ENCODE results near the gene RNGTT.
"Not testable (repeated sequence)": the region's sequence is repeated elsewhere in the genome, so short reads cannot be mapped to it uniquely, and the experiment has no call there.

Gene RNGTT

DNA sequence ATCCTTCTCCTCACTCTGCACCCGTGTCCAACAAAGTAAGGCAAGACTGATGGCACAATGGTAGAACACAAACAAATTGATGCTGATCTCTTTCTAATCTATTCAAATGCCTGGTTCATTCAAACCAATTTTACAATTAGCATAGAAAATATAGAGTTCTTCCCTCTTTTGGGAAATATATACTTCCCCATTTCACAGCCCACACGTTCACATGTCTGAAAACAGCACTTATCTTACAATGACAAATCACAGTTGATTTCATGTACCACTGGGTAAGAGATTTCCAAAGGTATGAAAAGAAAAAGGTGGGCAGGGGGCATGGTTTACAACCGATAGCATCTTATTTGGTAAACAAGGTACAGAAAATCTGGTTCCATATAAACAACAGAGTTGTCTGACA lies 137.6 kb downstream of the RNGTT start:
- FAIRE-seq (no peak), DNase-seq (ENCODE audit: insufficient read length, low spot score) (no peak)

DNA sequence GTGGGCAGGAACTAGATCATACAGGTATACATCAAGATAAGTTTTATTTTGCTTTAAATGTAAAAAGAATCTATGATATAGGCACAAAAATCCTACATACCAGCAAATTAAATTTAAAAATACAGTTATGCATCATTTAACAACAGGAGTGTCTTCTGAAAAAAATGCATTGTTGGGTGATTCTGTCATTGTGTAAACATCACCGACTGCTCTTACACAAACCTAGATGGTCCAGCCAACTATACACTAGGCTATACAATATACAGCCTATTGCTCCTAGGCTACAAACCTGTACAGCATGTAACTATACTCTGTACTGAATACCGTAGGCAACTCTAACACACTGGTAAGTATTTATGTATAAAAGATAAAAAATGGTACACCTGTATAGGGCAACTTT lies 139.4 kb downstream of the RNGTT start:
- DNase-seq (ENCODE audit: insufficient read length, low spot score) (peak; percentile 3), FAIRE-seq (no peak)

DNA sequence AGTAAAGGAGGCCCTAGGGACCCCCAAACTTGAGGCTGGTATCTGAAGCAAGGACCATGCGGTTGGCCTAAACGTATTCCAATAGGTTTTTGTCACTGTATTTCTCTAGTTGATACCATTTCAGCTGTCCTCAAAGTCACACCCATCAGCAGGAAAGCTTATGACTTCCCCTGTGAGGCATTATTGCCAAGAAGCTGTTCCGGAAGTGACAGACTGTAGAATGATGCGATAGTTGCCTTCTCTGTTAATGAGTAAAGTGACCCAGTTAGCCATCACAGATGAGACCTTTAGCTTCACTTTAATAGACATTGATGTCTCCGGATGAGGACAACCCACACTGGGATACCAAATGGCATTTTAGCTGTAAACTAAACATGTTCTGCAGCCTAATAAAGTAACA lies 147.9 kb downstream of the RNGTT start:
- DNase-seq (ENCODE audit: insufficient read length, low spot score) = no peak
- no peak for FAIRE-seq

DNA sequence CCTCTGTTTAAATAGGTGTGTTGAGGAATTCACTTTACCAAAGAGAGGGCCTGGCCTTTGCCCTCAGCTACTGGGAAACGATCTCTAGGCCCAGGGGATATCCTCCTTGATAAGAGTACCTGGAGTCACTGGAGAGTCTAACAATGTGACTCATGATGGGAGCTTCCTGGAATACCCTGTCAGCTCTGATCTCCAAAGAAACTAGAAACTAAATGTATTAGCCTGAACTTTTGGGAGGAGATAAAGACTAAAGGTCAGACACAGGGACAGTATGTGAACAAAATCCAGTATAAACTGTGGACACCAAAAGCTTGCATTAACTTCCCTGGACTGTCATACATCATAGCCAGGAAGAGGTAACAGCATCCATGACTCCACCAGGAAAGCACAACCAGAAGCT lies 148.5 kb downstream of the RNGTT start:
- FAIRE-seq = no peak
- no peak for DNase-seq (ENCODE audit: insufficient read length, low spot score)

DNA sequence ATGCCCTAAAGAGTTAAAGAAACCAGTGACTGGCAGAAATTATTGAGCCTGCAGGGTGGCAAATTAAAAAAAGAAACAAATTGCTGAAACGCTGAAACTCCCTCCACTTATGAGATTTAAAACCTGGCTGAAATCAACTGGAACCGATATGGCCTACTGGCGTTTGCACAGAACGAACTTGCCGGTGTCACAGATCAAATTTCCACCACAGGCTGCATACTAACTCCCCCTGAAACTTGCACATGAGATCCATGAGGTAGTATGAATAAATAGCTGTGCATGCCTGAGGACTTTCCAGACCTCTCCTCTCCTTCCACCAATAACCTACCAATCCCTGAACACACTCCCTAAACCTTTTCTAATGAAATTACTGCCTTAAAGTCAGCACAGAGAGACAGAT lies 150.4 kb downstream of the RNGTT start:
- FAIRE-seq = no peak
- no peak for DNase-seq (ENCODE audit: insufficient read length, low spot score)

DNA sequence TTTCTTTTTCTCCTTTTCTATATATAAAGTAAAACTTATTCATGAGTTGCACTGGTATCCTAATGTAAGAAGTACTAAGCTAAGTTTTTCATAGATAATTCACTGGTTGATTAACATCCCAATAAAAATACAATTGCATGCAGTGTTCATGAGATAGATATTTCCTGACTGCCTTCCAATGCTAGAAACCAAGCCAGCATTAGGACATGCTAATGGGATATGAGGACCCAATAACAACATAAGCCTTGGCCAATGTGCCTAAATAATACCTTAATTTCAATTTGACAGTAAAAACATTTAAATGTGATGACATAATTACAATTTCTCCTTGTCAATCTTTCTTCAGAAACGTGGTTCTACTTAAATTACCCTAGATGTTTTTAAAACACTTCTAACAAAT lies 152.7 kb downstream of the RNGTT start:
- no peak for DNase-seq (ENCODE audit: insufficient read length, low spot score)
- FAIRE-seq = no peak

DNA sequence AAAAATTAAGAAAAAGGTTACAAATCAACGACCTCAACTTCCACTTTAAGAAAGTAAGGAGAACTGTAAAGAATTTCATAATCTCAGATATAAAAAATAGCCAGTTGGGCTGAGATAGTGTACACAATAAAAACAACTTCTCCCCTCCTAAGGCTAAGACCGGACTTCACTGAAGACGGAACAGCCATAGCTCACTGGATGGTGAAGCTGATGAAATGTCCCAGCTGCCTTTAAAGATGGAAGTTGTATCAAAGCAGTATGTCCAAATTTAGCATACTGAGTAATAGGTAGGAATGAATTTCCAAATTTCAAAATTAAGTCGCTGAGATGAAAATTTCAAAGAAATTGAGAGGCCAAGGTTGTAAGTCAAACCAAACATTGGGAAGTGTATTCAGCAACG lies 153.3 kb downstream of the RNGTT start:
- no peak for DNase-seq (ENCODE audit: insufficient read length, low spot score)
- no peak for FAIRE-seq

DNA sequence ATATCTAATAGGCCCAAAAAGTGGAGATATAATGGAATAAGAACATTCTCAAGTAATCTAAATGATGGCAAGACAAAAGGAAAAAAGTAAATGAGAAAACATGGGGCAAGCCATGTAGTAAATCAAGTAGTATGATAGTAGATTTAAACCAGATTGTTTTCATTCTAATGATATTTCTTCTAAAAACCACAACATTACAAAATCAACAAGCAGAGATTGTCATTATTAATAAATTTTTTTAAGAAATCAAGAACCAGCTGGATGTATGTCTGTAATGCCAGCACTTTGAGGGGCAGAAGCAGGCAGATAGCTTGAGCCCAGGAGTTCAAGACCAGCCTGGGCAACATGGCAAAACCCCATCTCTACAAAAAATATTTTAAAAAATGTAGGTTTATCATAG lies 155.0 kb downstream of the RNGTT start:
- FAIRE-seq = no peak
- no peak for DNase-seq (ENCODE audit: insufficient read length, low spot score)

DNA sequence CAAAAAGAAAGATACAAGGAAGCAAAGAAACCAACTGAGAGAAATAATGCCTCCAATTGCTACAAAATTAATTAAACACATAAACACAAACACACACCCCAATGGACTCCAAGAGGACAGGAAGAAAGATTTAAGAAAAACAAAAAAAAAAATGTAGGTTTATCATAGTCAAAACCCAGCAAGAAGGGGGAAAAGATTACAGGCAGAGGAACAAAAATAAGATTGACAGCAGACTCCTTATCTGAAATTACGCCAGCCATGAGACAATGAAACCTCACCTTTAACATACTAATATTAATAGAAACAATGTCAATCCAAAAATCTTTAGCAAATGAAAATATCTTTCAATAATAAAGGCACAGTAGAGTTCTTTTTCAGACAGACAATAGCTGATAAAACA lies 155.8 kb downstream of the RNGTT start:
- no peak for FAIRE-seq
- no peak for DNase-seq (ENCODE audit: insufficient read length, low spot score)

DNA sequence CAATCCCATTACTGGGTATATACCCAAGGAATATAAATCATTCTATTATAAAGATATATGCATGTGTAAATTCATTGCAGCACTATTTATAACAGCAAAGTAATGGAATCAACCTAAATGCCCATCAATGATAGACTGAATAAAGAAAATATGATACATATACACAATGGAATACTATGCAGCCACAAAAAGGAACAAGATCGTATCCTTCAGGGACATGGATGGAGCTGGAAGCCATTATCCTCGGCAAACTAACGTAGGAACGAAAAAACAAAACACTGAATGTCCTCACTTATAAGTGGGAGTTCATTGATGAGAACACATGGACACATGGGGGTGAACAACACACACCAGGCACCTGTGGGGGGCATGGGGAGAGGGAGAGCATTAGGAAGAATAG lies 156.7 kb downstream of the RNGTT start:
- FAIRE-seq (no peak), DNase-seq (ENCODE audit: insufficient read length, low spot score) (no peak)

DNA sequence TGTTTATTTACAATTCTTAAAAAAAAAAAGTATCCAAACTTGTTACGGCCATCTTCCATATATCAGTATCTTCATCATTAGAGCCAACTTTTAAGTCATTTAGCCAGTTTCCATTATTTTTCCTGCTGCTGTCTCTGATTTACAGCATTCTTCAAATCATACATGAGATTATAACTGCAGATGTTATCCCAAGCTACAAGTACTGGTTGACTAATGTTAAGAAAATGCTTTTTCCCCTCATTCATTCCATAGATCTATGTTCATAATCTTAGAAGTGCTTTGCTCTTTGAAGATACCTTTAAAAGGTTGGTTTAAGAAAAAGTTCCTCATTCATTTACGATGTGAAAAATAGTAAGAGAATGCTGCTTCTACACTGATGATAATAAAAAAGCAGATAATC lies 158.7 kb downstream of the RNGTT start:
- FAIRE-seq (no peak), DNase-seq (ENCODE audit: insufficient read length, low spot score) (no peak)

DNA sequence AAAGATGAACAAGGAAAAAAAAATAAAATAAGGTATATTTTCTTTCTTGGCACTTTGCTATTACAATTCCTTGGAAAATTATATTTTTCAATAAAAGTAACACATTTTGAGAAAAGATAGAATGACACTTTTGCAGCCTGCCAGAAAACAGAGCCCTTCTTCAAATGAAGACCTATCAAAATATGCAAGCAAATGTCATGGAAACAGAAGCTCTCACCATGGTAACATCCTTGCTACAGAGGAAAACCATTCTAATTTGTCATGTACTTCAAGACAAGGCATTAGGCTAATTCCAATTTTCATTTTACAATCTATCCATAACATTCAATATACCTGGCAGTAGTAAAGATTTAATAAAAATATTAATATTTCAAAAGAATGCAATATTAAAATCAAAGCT lies 177.9 kb downstream of the RNGTT start:
- DNase-seq (ENCODE audit: insufficient read length, low spot score) = no peak
- FAIRE-seq = no peak

DNA sequence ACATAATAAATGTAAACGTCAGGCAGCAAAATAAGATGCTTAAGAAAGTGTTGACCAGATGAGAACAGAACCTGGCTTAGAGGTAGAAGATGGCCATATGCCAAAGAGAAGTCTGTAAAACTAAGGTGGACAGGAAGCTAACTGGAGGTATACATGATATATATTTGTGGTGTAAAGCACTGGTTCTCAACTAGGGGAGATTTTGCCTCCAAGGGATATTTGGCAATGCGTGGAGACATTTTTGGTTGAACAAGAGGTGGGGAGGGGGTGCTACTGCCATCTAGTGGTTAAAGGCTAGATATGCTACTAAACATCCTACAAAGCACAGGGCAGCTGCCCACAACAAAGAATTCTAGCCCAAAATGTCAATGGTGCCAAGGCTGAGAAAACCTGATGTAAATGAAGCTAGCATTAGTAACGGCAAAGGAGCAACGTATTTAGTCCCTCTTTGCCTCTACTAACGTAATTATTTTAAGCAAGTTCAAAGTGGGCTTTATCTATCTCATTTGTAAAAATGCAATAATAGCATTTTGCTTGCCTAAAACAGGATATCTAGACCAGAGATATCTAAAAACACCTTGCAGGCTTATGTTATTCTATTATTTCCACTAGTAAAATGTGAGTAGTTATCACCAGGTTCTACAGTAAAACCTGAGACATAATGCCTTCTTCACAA lies 182.6 kb downstream of the RNGTT start:
- DNase-seq (ENCODE audit: insufficient read length, low spot score) (peak; percentile 22), FAIRE-seq (no peak)

DNA sequence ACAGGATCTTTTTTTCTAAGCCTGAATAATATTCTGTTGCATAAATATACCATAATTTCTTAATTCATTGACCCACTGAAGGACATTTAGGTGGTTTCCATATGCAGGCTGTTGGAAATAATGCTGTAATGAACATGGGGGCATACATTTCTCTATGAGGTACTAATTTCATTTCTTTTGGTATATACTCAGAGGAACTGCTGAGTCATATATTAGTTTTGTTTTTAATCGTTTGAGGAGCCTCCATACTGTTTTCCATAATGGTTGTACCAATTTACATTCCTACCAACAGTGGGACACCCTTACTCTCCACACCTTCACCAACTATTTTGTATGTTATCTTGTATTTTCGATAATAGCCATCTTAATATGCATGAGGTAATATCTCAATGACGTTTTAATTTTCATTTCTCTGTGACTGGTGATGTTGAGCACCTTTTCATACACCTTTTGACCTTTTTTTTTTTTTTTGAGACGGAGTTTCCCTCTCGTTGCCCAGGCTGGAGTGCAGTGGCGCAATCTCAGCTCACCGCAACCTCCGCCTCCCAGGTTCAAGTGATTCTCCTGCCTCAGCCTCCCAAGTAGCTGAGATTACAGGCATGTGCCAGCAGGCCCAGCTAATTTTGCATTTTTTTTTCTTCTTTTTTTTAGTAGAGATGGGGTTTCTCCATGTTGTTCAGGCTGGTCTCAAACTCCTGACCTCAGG lies 187.4 kb downstream of the RNGTT start:
- DNase-seq (ENCODE audit: insufficient read length, low spot score) = no peak
- no peak for FAIRE-seq

DNA sequence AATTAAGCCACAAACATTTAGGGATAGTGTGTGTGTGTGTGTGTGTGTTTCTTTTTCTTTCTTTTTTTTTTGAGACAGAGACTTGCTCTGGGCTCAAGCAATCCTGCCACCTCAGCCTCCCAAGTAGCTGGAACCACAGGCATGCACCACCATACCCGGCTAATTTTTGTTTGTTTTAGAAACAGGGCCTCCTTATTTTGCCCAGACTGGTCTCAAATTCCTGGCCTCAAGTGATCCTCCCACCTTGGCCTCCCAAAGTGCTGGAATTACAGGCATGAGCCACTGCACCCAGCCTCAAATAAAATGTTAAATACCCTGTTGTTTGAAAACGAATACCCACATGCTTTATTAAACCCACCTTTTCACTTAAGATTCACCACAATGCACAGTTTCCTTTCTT lies 195.3 kb downstream of the RNGTT start:
- FAIRE-seq; DNase-seq (ENCODE audit: insufficient read length, low spot score): not testable (repeated sequence)

DNA sequence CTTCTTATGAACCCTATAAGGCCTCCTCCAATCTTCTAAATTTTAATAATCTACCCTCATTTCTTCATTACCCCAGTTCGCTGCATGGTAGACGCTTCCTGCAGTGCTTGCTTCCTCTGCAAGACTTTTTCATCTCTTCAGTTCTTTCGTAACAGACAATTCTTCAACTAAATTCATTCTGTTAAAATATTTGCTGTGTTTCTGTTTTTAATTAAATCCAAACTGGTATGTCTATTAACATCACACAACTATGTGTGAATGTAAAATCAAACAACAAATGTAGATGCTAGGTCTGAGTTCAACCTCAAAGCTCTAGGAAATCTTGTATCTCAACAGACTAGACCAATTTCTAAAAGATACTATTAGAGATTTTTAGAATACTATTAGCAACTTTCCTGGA lies 199.3 kb downstream of the RNGTT start:
- DNase-seq (ENCODE audit: insufficient read length, low spot score) (no peak), FAIRE-seq (no peak)

DNA sequence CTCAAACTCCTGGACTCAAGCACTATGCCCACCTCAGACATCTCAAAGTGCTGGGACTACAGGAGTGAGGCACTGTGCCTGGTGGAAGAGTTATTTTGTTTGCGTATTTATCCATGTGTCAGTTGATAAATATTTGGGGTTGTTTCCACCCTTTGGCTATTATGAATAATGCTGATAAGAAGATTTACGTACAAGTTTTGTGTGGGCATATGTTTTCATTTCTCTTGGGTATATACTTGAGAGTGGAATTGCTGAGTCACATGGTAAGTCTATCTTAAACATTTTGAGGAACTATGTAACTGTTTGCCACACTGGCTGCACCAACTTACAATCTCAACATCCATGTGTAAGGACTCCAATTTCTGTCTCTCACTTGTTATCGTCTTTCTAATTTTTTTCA lies 200.3 kb downstream of the RNGTT start:
- no peak for DNase-seq (ENCODE audit: insufficient read length, low spot score)
- no peak for FAIRE-seq

DNA sequence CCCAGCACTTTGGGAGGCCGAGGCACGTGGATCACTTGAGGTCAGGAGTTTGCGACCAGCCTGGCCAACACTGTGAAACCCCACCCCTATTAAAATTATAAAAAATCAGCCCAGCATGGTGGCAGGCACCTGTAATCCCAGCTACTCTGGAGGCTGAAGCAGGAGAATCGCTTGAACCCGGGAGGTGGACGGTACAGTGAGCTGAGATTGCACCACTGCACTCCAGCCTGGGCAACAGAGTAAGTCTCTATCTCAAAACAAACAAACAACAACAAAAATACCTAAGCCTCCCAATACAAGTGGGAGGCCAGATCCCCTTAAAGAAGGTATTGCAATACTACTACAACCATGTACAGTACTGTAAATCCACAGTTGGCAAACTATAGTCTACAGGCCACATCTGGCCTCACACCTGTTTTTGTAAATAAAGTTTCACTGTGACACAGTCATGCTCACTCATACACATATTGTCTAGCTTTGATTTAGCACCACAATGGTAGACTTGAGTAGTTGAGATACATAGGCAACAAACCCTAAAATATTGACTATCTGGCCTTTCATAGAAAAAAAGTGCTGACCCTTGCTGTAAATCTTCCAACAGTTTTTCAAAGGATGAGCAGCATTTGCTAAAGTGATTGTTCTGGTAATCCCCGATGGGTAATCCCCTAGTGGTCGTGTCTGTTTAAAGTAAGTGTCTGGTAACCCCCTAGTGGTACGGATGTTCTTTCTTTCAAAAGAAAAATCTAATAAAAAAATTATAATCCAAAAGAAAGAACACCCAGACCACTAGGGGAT lies 202.0 kb downstream of the RNGTT start:
- DNase-seq (ENCODE audit: insufficient read length, low spot score) (no peak), FAIRE-seq (peak; percentile 74)

DNA sequence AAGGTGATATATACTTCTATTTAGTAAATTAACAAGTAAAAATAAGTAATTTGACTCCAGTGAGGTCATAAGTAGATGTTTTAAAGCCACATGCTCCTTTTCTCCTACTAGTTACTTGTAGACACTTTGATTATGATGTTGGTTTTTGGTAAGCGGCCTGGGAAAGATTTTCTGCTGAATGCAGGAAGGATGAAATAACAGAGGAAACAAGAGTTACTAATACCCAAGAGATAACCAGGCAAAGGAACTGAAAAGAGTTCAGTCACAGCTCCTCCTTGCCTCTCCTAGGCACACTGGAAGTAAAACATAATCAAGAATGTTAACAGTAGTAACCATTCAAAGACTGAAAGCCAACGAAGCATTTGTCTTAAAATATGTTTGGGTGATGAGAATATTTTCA lies 203.3 kb downstream of the RNGTT start:
- DNase-seq (ENCODE audit: insufficient read length, low spot score) (no peak), FAIRE-seq (no peak)

DNA sequence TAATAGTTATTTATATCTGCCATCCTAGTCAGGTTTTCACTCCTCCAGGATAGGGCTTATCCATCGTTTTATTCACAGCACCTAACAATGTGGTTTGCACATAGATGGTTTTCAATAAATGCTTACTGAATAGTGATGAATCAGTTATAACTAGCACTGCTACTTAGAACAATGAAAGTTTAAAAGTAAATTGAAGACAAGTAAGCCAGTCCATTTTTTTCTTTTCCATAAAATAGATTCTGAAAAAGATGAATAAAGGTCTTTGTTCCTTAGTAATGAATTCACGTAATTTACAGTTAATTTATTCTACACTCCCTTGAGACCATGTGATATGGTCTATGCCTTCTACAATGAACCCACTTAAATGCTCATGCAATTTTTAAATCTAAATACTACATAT lies 212.5 kb downstream of the RNGTT start:
- DNase-seq (ENCODE audit: insufficient read length, low spot score) = no peak
- FAIRE-seq = no peak

DNA sequence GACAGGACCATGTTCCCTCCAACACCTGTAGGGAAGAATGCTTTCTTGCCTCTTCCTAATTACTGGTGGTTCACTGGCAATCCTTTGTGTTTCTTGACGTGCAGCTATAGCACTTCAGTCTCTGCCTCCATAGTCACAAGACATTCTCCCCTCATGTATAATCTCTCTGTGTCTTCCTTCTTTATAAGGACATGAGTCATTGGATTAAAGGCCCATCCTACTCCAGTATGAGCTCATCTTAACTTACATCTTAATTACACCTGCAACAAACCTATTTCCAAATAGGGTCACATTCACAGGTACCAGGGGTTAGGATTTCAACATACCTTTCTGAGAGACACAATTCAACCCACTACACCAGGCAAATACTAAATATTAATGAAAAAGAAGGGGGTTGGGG lies 213.6 kb downstream of the RNGTT start:
- FAIRE-seq (no peak), DNase-seq (ENCODE audit: insufficient read length, low spot score) (no peak)

DNA sequence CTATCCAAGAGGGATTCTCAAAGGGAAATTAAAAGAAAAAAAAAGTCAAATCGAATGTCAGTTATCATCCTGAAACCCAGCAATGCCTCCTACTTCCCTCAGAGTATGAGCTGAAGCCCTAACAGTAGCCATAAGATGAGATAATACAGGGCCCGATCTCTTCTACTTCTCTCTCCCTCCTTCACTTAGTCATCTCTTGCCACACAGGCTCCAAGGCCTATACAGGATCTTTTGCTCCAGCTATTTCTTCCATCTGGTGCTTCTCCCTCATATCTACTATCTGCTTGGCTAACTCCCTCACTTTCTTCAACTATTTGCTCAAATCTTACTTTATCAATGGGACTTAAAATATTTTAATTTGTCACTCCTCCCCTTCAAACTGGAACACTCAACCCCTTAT lies 215.3 kb downstream of the RNGTT start:
- no peak for DNase-seq (ENCODE audit: insufficient read length, low spot score)

More for the DNA sequence above, 215.3 kb downstream of the RNGTT start:
- FAIRE-seq = no peak

Data from HTR-8/SVneo (cell line).